ENCODE measurements around the gene CXCR5.

Gene CXCR5

DNA sequence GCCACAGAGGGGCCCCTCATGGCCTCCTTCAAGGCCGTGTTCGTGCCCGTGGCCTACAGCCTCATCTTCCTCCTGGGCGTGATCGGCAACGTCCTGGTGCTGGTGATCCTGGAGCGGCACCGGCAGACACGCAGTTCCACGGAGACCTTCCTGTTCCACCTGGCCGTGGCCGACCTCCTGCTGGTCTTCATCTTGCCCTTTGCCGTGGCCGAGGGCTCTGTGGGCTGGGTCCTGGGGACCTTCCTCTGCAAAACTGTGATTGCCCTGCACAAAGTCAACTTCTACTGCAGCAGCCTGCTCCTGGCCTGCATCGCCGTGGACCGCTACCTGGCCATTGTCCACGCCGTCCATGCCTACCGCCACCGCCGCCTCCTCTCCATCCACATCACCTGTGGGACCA, 10.0 kb downstream of the CXCR5 start:
- no peak for DNase-seq (ENCODE audit: low read depth)
- TF ChIP-seq, protein P1, sequence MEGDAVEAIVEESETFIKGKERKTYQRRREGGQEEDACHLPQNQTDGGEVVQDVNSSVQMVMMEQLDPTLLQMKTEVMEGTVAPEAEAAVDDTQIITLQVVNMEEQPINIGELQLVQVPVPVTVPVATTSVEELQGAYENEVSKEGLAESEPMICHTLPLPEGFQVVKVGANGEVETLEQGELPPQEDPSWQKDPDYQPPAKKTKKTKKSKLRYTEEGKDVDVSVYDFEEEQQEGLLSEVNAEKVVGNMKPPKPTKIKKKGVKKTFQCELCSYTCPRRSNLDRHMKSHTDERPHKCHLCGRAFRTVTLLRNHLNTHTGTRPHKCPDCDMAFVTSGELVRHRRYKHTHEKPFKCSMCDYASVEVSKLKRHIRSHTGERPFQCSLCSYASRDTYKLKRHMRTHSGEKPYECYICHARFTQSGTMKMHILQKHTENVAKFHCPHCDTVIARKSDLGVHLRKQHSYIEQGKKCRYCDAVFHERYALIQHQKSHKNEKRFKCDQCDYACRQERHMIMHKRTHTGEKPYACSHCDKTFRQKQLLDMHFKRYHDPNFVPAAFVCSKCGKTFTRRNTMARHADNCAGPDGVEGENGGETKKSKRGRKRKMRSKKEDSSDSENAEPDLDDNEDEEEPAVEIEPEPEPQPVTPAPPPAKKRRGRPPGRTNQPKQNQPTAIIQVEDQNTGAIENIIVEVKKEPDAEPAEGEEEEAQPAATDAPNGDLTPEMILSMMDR (conservative IDR thresholded peaks at IDR 0.05; ENCODE audit: low read depth, low read length) = no peak
- no peak overlapping the region for H3K4me3 ChIP-seq (ENCODE audit: low read depth, low read length)

DNA sequence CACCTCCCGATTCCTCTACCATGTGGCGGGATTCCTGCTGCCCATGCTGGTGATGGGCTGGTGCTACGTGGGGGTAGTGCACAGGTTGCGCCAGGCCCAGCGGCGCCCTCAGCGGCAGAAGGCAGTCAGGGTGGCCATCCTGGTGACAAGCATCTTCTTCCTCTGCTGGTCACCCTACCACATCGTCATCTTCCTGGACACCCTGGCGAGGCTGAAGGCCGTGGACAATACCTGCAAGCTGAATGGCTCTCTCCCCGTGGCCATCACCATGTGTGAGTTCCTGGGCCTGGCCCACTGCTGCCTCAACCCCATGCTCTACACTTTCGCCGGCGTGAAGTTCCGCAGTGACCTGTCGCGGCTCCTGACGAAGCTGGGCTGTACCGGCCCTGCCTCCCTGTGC, 10.5 kb downstream of the CXCR5 start:
- DNase-seq (ENCODE audit: low read depth) = no peak
- TF ChIP-seq, protein P1 (conservative IDR thresholded peaks at IDR 0.05; ENCODE audit: low read depth, low read length) = no peak
- H3K4me3 ChIP-seq (ENCODE audit: low read depth, low read length) = no peak overlapping the region

DNA sequence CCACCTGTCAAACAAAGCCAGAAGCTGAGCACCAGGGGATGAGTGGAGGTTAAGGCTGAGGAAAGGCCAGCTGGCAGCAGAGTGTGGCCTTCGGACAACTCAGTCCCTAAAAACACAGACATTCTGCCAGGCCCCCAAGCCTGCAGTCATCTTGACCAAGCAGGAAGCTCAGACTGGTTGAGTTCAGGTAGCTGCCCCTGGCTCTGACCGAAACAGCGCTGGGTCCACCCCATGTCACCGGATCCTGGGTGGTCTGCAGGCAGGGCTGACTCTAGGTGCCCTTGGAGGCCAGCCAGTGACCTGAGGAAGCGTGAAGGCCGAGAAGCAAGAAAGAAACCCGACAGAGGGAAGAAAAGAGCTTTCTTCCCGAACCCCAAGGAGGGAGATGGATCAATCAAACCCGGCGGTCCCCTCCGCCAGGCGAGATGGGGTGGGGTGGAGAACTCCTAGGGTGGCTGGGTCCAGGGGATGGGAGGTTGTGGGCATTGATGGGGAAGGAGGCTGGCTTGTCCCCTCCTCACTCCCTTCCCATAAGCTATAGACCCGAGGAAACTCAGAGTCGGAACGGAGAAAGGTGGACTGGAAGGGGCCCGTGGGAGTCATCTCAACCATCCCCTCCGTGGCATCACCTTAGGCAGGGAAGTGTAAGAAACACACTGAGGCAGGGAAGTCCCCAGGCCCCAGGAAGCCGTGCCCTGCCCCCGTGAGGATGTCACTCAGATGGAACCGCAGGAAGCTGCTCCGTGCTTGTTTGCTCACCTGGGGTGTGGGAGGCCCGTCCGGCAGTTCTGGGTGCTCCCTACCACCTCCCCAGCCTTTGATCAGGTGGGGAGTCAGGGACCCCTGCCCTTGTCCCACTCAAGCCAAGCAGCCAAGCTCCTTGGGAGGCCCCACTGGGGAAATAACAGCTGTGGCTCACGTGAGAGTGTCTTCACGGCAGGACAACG, 11.7 kb downstream of the CXCR5 start:
- no peak for DNase-seq (ENCODE audit: low read depth)
- TF ChIP-seq, protein P1 (conservative IDR thresholded peaks at IDR 0.05; ENCODE audit: low read depth, low read length) = no peak

DNA sequence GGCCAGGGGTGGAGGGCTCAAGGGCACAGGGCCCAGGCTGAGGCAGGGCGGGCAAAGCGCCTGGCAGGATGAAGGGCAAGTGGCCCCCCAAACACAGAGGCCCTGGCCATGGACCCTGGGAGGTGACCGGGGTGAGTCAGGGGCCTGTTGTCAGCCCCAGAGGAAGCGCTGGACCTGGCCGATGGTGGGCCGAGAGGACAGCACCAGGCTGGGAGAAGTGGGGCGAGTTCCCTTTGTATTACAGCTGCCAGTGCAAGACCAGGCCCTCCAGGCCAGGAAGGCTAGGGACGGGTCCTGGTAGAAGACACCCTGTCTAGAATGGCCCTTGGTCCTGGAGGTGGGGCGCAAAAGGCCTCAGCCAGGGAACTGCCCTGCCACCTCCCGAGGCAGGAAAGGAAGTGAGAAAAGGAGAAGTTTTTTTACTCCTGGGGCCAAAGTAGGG, 12.8 kb downstream of the CXCR5 start:
- no peak overlapping the region for H3K4me3 ChIP-seq (ENCODE audit: low read depth, low read length)
- TF ChIP-seq, protein P1 (conservative IDR thresholded peaks at IDR 0.05; ENCODE audit: low read depth, low read length) = no peak
- DNase-seq (ENCODE audit: low read depth) = no peak

More for the DNA sequence above, 11.7 kb downstream of the CXCR5 start:
- H3K4me3 ChIP-seq (ENCODE audit: low read depth, low read length) = no peak overlapping the region

DNA sequence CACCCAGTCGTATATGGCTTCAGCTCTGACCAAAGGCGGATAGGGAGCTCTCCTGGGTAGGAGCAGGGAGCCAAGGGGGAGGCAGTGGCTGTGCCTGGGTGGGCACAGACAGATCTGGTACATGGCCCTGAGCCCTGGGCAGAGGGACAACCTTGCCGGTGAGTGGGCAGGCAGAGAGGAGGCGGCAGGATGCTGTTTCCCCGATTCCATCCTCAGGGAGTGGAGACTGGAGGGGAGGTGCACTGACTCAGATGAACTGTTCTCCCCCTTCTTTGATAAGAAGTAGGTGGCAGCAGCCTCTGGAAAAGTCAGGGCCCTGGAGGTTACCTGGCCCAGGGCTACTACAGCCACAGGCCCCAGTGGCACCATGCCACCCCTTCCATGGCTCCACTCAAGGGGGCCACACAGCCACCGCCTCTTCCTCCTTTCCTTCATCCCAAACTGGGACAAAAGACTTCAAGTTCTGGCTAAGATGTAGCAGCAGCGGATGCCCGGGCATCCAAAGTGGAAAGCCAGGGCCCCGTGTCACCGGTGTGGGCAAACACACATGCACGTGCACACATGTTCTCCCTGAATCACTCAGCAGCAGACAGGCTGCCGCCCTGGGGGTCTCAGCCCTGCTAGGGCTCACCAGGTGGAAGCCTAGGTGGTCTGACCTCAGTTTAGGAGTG, 13.4 kb downstream of the CXCR5 start:
- no peak for DNase-seq (ENCODE audit: low read depth)
- no peak overlapping the region for H3K4me3 ChIP-seq (ENCODE audit: low read depth, low read length)
- TF ChIP-seq, protein P1 (conservative IDR thresholded peaks at IDR 0.05; ENCODE audit: low read depth, low read length) = no peak

DNA sequence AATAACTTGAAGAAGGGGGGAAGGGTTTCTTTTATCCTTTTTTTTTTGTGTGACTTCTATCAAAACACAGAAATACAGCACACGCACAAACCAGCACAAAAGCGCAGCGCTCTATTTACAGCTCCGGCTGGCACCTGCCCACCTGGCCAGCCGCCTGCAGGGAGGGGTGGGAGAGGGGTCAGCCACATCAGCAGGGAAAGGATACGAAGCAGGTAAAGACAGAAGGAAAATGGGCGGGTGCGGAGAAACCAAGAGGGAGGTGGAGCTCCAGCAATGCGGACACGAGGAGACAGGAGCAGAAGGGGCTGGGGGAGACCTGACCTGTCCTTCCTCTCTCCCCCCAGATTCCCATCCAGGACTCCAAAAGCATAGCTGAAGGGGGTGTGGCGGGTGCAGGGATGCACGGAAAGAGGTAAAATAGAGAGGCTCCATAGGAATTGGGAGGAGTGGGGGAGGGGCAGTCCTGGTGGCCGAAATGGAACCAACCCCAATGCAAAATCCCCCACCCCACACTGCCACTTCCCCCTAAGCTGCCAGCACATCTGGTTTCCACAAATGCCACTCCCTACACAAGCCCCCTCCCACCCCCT, 14.1 kb downstream of the CXCR5 start:
- H3K4me3 ChIP-seq (ENCODE audit: low read depth, low read length) = no peak overlapping the region
- TF ChIP-seq, protein P1 (conservative IDR thresholded peaks at IDR 0.05; ENCODE audit: low read depth, low read length) = no peak

More for the DNA sequence above, 14.1 kb downstream of the CXCR5 start:
- no peak for DNase-seq (ENCODE audit: low read depth)
